Activated naive CD4-positive, alpha-beta T cell treated with anti-CD3 and anti-CD28 coated beads, Interleukin-2, amount 50 U/mL, for 16 hours (primary cell): ENCODE results near the gene ABCB6.
A peak's percentile ranks its signal among the peaks of the same experiment; 100 is the strongest.

Experiments used
- DNase-seq: peaks from one replicate; pipeline ENCODE4 v3.0.0-alpha.2; 2020

The ABCB6 gene

DNA sequence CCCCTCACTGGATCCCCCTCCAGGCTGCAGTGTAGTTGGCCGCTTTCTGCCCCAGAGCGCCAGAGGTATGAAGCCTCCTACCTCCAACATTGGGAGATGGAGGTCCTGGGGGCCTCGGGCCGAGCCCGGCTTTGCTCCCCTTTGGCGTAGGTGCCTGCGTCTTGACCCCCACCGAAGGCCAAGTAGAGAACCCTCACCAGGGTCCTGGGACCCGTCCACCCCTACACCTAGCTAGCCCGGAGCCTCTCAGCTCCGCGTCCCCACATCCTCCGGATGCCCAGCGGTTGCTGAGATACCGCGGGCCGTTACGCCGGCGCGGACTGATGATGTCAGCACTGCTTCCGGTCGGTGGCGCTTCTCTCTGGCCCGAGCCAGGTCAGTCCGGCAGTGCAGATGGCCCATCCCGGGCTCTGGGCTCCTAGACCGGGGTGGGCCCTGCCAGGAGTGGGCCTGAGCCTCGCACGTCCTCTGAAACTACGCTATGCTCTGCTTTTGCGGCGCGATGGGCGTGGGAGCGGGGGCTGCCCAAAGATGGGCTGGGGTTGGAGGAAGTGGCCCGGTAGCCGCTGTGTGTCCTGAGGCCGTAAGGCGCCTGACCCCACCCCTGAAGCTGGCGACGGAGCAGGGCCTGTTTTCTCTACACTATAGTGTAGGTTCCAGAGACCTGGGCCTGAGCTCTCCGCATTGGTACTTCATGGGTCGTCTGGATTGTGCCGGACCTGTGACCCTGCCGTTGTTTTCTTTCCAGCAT is 26.6 kb upstream of the ABCB6 start, which contains the start of the genes GLB1L and STK16:
GLB1L (minus strand) TSS at position 297 of the 751 bp plus-strand sequence. CDS start 1,871 bp downstream, outside the sequence.
STK16 (plus strand) TSS at position 332 of the 751 bp plus-strand sequence. CDS start 521 bp downstream, outside the sequence.
- peak; percentile 85 for DNase-seq

DNA sequence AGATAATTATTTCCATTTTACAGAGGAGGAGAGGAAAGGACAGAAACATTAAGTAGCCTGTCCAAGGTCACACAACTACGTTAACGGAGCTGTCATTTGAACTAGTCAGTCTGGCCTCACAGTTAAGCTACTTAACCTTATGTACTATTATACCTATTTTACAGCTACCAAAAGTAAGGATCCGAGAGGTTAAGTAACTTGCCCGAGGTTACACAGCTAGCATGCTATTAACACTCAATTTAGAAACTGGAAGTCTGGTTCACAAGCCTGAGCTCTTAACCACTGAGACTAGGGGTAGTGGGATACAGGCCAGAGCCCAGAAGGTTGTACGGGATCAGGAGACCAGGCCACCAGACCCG is 26.0 kb upstream of the ABCB6 start:
- DNase-seq = no peak

GRCh38 chr2:219243291-219243761 is 24.6 kb upstream of the ABCB6 start:
- DNase-seq = no peak

GRCh38 chr2:219234331-219234730 is 15.6 kb upstream of the ABCB6 start:
- no peak for DNase-seq

DNA sequence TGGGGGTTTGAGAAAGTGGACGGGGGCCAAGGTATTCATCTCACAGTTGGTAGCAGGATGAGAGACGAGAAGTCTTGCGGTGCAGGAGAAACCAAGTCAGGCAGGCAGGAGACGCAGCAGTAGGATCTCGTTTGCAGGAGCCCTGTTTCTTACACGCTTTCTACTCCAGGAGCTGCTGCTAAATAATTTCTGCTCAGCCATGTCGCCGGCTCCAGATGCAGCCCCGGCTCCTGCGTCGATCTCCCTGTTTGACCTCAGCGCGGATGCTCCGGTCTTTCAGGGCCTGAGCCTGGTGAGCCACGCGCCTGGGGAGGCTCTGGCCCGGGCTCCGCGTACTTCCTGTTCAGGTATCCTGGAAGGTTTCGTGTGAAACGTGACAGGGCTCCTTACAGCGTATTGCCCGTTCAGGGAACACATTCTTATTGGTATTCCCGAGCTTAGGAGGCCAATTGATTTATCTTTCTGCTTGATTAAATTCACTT is 11.3 kb upstream of the ABCB6 start:
- DNase-seq = peak; percentile 46

GRCh38 chr2:219229305-219230058 is 10.7 kb upstream of the ABCB6 start, which contains the start of the genes ANKZF1 and ATG9A:
TSS of gene ANKZF1 (plus strand) at chr2:219229806. CDS start at chr2:219230258, 452 bp downstream.
TSS of gene ATG9A (minus strand) at chr2:219229636. CDS start at chr2:219228024, 1,612 bp downstream.
- DNase-seq = peak; percentile 99

GRCh38 chr2:219228911-219229304 is 10.2 kb upstream of the ABCB6 start:
- no peak for DNase-seq

- DNase-seq = no peak
Observed at GRCh38 chr2:219228041-219228910, 9.5 kb upstream of the ABCB6 start.

- no peak for DNase-seq
Observed at GRCh38 chr2:219225350-219225749, 6.6 kb upstream of the ABCB6 start.

DNA sequence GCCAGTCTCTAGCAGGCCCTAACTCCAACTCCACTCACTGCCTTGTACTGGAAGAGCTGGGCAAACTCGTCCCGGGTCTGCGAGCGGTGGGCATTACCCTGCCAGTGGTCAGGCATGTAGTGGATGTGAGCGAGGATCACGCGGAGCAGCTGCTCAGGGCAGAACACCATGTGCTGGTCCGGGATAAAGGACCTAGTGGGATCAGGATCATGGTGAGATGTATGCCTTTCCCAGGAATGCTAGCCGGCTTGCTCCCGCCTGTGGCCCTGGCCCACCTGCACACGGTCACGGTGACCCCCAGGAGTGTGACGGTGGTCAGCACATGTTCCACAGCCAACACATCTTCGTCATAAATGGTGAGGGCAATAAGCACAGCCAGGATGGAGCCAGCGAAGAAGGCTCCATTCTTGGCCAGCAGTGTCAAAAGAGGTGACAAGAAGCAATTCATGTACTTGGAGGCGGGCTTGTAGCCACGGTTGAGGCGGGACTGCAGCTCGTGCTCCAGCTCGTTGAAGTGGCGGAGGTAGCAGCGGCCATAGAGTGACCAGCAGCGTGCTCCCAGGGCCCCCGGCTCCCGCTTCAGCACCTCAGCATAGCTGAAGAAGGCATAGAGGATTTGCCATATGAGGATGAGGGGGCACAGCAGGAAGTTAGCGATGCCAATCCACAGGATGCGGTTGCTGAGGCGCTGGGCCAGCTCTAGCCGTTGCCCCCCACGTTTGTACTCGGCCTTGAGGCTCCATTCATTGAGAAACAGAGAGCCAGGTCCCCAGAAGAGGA is 5.3 kb upstream of the ABCB6 start:
- DNase-seq = no peak

- no peak for DNase-seq
Observed at GRCh38 chr2:219221957-219222518, 3.3 kb upstream of the ABCB6 start.

GRCh38 chr2:219220652-219221402 is 2.1 kb upstream of the ABCB6 start:
- no peak for DNase-seq

- DNase-seq = no peak
Observed at GRCh38 chr2:219219784-219220532, 1.2 kb upstream of the ABCB6 start.

DNA sequence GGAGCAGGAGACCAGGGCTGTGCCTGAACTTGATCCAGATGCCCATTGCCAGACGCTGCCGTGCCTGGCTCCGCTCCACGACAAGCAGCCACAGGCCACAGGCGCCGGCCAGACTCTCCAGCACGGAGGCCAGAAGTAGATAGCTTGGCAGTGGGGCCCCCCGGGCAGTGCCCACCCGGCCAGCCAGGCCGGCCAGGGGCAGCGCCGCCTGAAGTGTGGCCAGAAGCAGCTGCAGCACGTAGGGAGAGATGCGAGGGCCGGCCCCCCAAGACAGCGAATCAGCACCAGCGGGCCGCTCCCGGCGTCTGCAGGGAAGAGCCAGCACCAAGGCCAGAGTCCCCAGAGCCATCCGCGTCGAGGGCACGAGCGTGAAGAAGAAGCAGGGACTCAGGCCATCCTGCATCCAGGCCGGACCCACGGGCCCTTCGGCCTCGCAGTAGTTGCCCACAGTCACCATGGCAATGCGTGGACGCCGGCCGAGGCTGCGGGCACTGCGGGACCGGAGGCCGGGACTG is 484 bp downstream of the ABCB6 start:
- peak; percentile 41 for DNase-seq

DNA sequence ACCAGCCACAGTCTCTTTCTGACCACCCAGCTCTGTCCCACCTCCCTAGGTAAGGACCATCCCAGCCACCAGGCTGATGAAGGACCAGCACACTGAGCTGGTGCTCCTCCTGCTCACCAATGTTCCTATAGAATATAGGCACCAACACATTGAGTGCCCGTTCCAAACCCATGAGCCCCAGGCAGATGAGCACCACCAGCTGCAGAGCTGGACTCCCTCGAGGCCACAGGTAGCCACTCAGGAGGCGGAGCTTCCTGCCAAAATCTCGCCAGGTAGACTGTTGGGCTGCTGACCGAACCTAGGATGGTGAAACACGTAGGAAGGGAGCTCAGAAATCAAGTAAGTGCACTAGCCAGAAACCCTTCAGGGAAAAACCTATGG is 2.2 kb downstream of the ABCB6 start:
- DNase-seq = no peak

GRCh38 chr2:219215871-219216534 is 2.8 kb downstream of the ABCB6 start:
- DNase-seq = no peak

- DNase-seq = no peak
Observed at GRCh38 chr2:219214786-219215185, 4.0 kb downstream of the ABCB6 start.

GRCh38 chr2:219214141-219214540 is 4.6 kb downstream of the ABCB6 start:
- DNase-seq = no peak

GRCh38 chr2:219213486-219214071 is 5.2 kb downstream of the ABCB6 start:
- DNase-seq = no peak
